NCI-H128 (cell line): ENCODE measurements around the gene BAIAP2L2.

Source experiments
- DNase-seq: peaks from one replicate; lab custom pipeline; 2025; ENCODE audit not compliant: unreplicated experiment; lab: John Stamatoyannopoulos, UW

Gene BAIAP2L2

DNA sequence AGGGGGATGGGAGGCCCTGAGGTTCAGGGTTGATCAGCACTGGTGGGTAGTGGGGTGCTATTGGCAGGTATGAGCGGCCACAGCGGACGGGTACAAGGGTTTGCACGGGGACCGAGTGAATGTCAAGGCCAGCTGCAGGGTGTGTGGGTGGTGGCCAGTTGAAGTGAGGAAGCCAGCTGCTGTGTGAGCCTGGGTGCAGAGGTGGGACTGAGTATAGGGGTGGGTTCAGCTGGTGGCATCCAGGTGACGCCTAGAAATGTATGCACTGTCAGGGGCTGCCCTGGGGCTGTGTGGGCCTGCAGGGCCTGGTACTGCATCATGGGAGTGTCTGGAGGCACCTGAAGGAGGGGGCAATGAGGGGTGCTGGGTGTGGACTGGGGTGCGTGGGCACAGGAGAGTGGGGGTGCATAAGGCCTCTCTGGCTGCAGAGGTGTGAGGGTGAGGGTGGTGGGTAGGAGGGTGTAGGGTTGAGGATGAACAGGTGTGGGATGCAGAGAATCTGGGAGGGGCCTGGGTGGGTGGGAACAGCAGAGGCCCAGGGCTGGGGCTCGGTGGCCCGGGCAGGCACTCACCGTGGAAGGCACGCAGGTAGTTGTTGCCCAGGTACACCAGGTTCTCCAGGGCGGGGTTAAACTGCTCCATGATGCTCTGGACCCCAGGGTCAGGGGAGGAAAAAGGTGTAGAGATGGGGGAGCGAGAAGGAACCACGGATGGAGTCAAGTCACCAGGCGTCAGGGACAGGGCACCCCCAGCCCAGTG is 1.7 kb downstream of the BAIAP2L2 start:
- DNase-seq: no peak

GRCh38 chr22:38107692-38108515 is 2.6 kb downstream of the BAIAP2L2 start:
- no peak for DNase-seq

DNA sequence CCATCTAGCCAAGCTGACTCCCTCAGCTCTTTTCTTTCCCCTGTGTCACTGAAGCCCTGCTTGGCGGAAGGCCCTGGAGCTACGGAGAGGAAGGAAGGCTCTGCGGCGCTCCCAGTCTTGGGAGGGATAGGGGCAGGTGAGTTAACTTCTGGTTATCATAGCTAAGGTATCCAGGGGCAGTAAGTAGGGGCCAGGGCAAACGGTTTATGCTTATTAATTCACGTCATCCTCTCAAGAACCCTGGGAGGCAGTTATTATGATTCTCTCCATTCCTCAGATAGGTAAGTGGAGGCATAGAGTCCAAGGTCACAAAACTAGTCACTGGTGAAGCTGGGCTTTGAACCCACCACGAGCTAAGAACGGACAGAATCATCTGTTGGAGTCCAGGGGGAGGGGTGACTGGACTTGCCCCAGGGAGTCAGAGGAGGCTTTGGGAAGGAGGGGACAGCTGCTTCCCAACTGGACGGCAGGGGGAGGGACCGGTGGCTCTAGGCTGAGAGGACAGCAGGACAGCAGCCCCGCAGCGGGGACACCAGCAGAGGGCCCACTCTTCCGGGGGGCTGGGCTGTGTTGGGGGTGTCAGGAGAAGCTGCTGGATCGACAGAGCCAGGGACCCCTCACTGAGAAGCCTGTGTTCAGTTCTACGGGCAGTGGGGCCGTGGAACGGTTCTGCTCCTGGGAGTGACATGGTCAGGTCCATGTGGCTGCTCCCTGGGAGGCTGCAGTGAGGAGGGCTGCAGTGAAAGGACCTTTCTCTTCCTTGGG is 3.5 kb downstream of the BAIAP2L2 start:
- DNase-seq: no peak

- no peak for DNase-seq
Observed at GRCh38 chr22:38104084-38104483, 6.4 kb downstream of the BAIAP2L2 start.

GRCh38 chr22:38103641-38104040 is 6.8 kb downstream of the BAIAP2L2 start:
- no peak for DNase-seq

DNA sequence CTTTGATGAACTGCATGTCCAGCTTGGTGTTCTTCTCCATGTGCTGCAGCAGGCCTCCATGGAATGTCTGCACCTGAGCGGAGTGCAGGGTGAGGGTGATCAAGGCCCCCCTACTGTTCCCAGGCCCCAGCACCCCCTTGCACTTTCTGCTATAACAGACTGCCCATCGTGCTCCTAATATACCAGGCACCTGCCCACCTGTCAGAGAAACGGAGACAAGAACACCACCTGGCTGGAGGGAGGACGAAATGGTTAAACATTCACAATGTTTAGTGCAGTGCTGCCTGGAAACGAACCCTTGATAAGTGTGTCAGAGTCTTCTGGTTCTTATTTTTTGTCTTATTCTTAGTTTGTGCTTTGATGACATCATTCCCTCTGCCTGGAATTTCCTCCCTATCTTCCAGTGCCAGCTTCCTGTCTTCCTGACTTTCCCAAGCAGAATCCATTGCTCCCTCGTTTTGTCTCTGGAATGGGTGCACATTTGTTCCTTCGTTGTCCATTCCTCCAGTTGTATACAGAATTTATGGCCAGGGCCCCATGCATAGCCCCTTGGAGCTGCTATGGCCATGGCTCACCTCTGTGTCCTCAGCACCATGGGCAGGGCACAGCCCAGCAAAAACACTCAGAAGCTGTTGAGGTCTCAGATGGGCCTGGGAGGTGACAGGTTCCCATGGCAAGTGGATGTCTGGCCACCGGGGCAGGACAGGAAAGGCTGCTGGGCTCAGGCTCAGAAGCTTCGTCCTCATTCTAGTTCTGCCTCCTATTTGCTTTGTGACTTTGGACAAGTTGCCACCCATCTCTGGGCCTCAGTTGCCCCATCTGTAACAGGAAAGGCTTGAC is 11.9 kb downstream of the BAIAP2L2 start:
- no peak for DNase-seq

DNA sequence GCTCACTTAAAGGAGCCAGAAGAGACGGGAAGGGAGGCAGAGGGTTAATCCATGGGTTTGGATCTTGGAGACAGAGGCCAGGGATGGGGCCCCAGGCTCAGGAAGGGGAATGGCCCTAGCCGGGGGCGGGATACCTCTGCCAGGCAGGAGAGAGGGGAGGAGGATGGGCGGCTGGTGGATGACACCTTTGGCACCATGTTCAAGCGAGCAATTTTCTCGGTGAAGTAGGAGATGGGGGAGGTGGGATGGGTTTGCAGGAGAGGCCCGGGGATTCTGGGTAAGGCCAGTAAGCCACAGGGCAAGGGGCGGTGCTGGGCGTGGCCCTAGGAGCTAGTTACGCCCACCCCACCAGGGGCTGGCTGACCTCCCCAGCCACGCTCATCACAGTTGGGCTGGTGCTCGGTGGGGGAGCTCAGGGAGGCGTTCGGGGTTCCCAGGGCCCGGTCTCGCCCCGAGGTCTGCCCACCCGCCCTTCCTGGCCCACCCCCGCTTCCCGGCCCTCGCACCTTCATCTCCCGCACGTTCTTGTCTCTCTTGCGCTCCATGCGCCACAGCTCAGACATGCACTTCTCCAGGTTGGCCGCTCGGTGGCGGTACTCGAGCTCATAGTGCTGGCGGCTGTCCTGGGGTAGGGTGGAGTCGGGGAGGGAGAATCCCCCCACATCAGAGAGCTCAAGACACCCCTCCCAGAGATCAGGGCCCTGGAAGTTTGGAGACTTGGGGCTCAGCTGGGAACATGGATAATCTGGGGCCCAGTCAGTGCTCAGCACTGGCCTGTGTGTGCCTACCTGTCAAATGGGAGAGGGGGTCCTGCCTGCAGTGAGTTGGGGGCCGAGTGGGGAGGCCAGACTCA is 12.7 kb downstream of the BAIAP2L2 start:
- no peak for DNase-seq

- DNase-seq: no peak
Observed at GRCh38 chr22:38097058-38097457, 13.4 kb downstream of the BAIAP2L2 start.

- no peak for DNase-seq
Observed at GRCh38 chr22:38089474-38089851, 21.0 kb downstream of the BAIAP2L2 start.

DNA sequence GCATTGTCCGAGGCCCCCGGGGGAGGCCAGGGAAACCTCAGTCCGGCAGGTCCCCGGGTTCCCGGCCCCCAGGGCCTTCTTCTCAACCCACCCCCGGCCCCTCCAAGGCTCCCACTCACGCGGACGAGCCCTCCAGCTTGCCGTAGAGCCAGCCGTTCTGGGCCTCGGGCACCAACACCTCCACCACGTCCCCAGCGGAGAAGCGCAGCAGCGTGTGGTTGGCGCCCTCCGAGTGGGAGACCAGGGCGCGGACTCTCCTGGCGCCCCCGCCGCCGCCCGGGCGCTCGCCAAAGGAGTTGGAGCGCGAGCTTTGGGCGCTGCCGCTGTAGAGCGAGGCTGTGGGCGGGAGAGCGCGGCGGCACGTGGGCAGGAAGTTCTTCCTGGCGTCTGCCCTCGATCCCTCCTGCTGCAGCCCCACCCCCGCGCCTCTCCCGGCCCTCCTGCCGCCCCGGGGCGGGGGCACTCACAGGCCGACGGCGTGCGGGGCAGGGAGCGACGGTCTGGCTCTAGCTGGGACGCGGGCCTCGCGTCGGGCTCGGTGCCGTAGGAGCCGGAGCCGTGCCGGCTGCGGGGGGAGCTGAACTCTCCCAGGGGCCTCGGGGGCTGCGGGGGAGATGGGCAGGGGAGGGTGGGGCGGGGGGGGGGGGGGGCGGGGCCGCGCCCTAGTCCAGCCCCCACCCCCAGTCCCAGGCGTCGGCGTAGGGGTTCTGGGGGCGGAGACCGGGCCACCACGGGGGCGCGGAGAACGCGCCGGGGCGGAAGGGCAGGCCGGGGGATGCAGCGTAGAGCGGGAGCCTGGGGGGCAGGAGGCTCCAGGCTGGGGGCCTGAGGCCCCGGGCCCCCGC is 21.6 kb downstream of the BAIAP2L2 start:
- DNase-seq: no peak

DNA sequence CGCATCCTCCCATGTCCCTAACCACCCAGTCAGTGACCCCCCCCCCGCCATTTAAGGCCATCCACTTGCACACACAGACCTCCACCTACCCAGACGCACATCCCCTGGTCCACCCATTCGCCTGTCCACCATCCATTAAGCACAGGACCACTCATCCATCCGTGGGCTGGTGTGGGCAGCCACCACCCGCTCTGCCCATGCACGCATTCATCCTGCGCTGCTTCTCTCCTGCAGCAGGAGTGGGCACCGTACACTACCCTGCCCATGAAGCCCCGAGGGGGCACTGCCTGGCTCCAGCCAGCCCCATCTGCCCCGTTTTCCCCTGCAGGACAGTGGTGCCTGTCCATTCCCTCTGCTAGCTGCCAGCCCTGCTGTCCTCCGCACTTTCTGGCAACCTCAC is 22.6 kb downstream of the BAIAP2L2 start:
- DNase-seq: no peak

GRCh38 chr22:38086942-38087341 is 23.5 kb downstream of the BAIAP2L2 start:
- no peak for DNase-seq

DNA sequence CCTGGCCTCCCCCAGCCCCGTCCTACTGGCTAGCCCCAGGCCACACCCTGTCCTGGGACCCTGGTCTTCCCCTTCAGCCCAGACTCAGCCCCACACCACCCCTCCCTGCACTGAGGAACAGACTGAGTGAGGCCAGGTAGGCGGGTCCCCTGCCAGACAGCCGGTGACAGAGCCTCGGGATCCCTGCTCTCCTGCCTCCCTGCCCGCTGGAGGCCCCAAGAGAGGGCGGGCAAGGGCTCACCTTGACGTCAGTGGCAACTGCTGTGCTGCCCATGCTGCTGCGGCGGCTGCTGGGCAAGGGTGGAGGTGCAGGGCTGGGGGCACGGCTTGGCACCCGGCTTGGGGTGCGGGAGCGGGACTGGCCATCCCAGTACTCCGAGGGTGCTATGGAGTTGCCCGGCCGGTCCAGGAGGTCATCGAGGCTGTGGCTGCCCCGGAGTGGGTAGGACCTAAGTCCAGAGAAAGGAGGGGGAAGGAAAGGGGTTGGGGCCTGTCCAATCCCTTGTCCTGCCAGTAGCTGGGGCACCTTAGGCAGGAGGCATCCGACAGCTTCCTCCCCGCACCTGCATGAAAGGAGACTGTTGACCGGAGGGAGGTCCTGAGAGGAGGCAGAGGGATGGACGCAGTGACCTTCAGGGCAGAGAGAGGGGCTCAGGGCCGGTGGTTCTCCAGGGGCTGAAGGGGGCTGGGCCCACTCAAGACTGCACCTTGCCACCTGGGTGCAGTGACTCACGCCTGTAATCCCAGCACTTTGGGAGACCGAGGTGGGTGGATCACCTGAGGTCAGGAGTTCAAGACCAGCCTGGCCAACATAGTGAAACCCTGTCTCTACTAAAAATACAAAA is 24.3 kb downstream of the BAIAP2L2 start:
- DNase-seq: no peak

- no peak for DNase-seq
Observed at GRCh38 chr22:38085501-38085900, 25.0 kb downstream of the BAIAP2L2 start.

GRCh38 chr22:38085056-38085455 is 25.4 kb downstream of the BAIAP2L2 start:
- DNase-seq: no peak

DNA sequence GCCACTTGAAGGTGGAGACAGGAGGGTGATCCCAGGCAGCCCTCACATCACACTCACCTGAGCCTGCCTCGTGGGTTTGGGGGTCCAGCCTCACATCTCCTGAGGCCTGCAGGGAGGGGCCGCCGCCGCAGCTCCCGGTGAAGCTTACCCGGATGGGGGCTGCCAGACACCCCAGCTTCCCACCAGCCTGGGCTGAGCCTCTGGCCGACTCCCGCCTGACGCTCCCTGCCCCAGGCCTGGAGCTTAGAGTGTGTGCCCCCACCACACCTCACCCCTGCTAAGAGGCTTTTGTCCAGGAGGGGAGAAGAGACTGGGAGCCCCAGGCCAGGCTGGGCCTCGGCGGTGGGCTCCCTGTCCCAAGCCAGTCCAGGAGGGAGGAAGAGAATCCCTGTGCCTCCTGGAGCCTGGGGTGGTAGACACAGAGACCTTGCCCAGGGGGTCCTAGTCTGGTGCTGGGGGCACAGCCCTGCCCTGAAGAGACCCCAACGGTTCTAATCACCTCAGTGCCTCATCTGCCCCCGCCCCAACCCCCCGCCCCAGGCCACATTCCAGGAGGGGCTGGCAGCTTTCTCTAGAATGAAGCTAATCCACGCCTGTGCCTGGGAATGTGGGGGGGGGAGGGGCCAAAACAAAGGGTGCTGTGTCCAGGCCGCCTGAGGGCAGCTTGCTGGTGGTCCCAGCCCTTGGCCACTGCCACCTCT is 26.4 kb downstream of the BAIAP2L2 start, which contains the start of gene SLC16A8:
SLC16A8 (minus strand) TSS at position 254 of the 701 bp plus-strand sequence. CDS start 1,311 bp downstream, outside the sequence.
- DNase-seq: no peak

GRCh38 chr22:38082986-38083710 is 27.3 kb downstream of the BAIAP2L2 start:
- DNase-seq: no peak
